Endothelial cell of umbilical vein (primary cell): ENCODE data around the gene CSNK2A3.

Experiments
- EZH2 ChIP-seq: IDR thresholded peaks from 2 replicates; pipeline ENCODE4 v1.6.1; 2012; ENCODE audit warnings: borderline replicate concordance, low read depth, mild to moderate bottlenecking, moderate library complexity, low read length, inconsistent platforms; ENCODE audit not compliant: severe bottlenecking
- FOS ChIP-seq: IDR thresholded peaks from 2 replicates; pipeline ENCODE4 v1.6.1; 2011; ENCODE audit warnings: mild to moderate bottlenecking, low read length, moderate library complexity, borderline replicate concordance; ENCODE audit not compliant: insufficient read depth
- MYC ChIP-seq: IDR thresholded peaks from one replicate; pipeline ENCODE4 v1.6.1; 2011; ENCODE audit warnings: mild to moderate bottlenecking, low read depth, low read length
- POLR2A ChIP-seq: IDR thresholded peaks from 2 replicates; pipeline ENCODE4 v1.6.1; 2012; ENCODE audit warnings: low read depth, mild to moderate bottlenecking, control low read depth, low read length
- TF ChIP-seq, protein P1 (sequence below), 2 donors: IDR thresholded peaks; 1 replicate in 1 of 2; 2 replicates in 1 of 2; pipeline ENCODE4 v1.5.1; 2011; ENCODE audit warnings: low read length in 2 of 2, mild to moderate bottlenecking in 2 of 2, moderate library complexity in 2 of 2, control low read depth in 1 of 2, inconsistent platforms in 1 of 2, low read depth in 1 of 2; ENCODE audit not compliant: insufficient read depth in 1 of 2; ENCODE audit errors: extremely low read depth in 1 of 2

DNA sequence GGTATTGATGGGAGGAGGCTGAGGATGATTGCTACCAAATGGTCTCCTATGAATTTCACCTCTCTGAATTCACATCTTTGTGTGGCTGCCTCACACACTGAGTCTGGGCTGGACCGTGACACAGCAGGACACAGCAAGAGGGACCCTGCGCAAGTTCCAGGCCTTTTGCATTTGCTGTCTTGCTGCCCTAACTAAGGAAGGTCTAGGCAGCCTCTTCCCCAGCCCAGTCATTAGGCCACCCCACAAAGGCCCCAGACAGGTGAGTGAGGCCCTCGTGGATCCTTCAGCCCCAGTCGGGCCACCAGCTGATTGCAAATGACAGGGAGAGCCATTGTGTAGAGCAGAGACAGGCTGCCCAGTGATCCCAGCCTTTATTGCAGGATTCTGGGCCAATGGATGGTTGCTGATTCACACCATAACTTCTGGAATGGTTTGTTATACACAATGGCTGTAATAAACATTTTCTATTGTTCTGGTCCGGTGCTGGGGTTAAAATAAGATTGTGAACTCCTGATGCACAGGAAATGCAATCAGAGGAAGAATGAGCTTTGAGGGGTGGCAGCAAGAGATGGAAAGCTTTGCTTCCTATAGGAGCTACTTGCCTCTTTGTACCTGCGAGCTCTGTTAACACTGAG is 28.5 kb upstream of the CSNK2A3 start:
- TF ChIP-seq, protein P1, sequence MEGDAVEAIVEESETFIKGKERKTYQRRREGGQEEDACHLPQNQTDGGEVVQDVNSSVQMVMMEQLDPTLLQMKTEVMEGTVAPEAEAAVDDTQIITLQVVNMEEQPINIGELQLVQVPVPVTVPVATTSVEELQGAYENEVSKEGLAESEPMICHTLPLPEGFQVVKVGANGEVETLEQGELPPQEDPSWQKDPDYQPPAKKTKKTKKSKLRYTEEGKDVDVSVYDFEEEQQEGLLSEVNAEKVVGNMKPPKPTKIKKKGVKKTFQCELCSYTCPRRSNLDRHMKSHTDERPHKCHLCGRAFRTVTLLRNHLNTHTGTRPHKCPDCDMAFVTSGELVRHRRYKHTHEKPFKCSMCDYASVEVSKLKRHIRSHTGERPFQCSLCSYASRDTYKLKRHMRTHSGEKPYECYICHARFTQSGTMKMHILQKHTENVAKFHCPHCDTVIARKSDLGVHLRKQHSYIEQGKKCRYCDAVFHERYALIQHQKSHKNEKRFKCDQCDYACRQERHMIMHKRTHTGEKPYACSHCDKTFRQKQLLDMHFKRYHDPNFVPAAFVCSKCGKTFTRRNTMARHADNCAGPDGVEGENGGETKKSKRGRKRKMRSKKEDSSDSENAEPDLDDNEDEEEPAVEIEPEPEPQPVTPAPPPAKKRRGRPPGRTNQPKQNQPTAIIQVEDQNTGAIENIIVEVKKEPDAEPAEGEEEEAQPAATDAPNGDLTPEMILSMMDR (IDR thresholded peaks at IDR 0.05; ENCODE audit: extremely low read depth in 1 of 2, insufficient read depth in 1 of 2, low read depth in 1 of 2, low read length in 2 of 2), result no peak
- TF ChIP-seq POLR2A (no peak), EZH2 (no peak), MYC (no peak), FOS (no peak)
